B cell (primary cell): ENCODE data around the gene SOCS4. TPM values are rescaled to one million over a fixed set of nuclear protein-coding genes. Genes with fewer than 3 reads are reported as not detected.

Experiments used
- ATAC-seq: fragments of 200-7000 bp; cut with Tn5 transposase; one replicate; pipeline ENCODE4 v1.10.0; 2021; ENCODE audit warnings: low read depth, mild to moderate bottlenecking, moderate number of reproducible peaks, moderate library complexity
- CTCF ChIA-PET: fragments of 350-600 bp; sonication (Branson Sonifier 250); formaldehyde crosslinking; loops from one replicate; lab custom pipeline; 2021; ENCODE audit warnings: antibody characterized with exemption, inconsistent platforms; lab: Charles Lee
- POLR2A ChIA-PET: fragments of 350-600 bp; sonication (Branson Sonifier 250); formaldehyde crosslinking; loops from one replicate; lab custom pipeline; 2021; ENCODE audit warnings: antibody characterized with exemption; lab: Charles Lee
- DNase-seq: peaks from one replicate; pipeline ENCODE4 v3.0.0; 2013
- H2AFZ ChIP-seq: 2 replicates; pipeline ENCODE4 v1.6.1; 2012; ENCODE audit warnings: mild to moderate bottlenecking, low read depth, low read length; ENCODE audit not compliant: insufficient read depth, poor library complexity, severe bottlenecking
- H3K27ac ChIP-seq, 2 donors: 1 replicate in 1 of 2; 2 replicates in 1 of 2; pipeline ENCODE4 v1.5.1; 2012 to 2013; ENCODE audit warnings: low read length in 2 of 2, mild to moderate bottlenecking in 2 of 2, moderate library complexity in 1 of 2
- H3K27me3 ChIP-seq, 4 experiments: fragments of 200-600 bp in 1 of 4; sonication (generic) in 1 of 4; replicated peaks in 1 of 4; 1 replicate in 2 of 4; 2 replicates in 2 of 4; pipeline versions ENCODE4 v1.6.1 to v1.7.0; 2013 to 2016; ENCODE audit warnings: low read length in 3 of 4, mild to moderate bottlenecking in 2 of 4, mixed read lengths in 1 of 4, moderate library complexity in 1 of 4; ENCODE audit not compliant: insufficient read depth in 4 of 4, control insufficient read depth in 3 of 4; ENCODE audit errors: control extremely low read depth in 1 of 4
- H3K36me3 ChIP-seq, 2 experiments: replicated peaks in 1 of 2; 1 replicate in 1 of 2; 2 replicates in 1 of 2; pipeline versions ENCODE4 v1.6.1 to v1.7.1; 2013; ENCODE audit warnings: low read length in 1 of 2; ENCODE audit not compliant: insufficient read depth in 2 of 2, control insufficient read depth in 1 of 2; ENCODE audit errors: control extremely low read depth in 1 of 2, extremely low read depth in 1 of 2
- H3K4me1 ChIP-seq, 2 donors: fragments of 200-600 bp in 1 of 2; sonication (generic) in 1 of 2; 1 replicate in 1 of 2; 2 replicates in 1 of 2; pipeline versions ENCODE4 v1.5.1 to v1.6.1; 2013 to 2017; ENCODE audit warnings: low read length in 2 of 2; ENCODE audit not compliant: control insufficient read depth in 2 of 2, insufficient read depth in 2 of 2
- H3K4me2 ChIP-seq: replicated peaks from 2 replicates; pipeline ENCODE3; 2012; ENCODE audit warnings: mild to moderate bottlenecking, low read depth, low read length; ENCODE audit not compliant: poor library complexity, severe bottlenecking
- H3K4me3 ChIP-seq, 5 experiments: fragments of 200-600 bp in 1 of 5; sonication (generic) in 1 of 5; 1 replicate in 3 of 5; 2 replicates in 2 of 5; pipeline versions ENCODE4 v1.5.1 to v1.7.0; 2011 to 2016; ENCODE audit warnings: low read length in 4 of 5, mild to moderate bottlenecking in 4 of 5, low read depth in 2 of 5, control low read depth in 1 of 5, moderate library complexity in 1 of 5; ENCODE audit not compliant: insufficient read depth in 1 of 5; ENCODE audit errors: control extremely low read depth in 1 of 5, extremely low read depth in 1 of 5
- H3K79me2 ChIP-seq: fragments of 200-600 bp; sonication (generic); one replicate; pipeline ENCODE4 v1.6.0; 2016; ENCODE audit warnings: low read length; ENCODE audit not compliant: control insufficient read depth, insufficient read depth
- H3K9ac ChIP-seq: fragments of 200-600 bp; sonication (generic); 2 replicates; pipeline ENCODE4 v1.6.1; 2017; ENCODE audit warnings: mild to moderate bottlenecking, low read length, moderate library complexity
- H3K9me3 ChIP-seq, 3 donors: one replicate each; pipeline versions ENCODE4 v1.6.1 to v1.7.1; 2013; ENCODE audit warnings: low read length in 2 of 3; ENCODE audit not compliant: control insufficient read depth in 2 of 3, insufficient read depth in 1 of 3; ENCODE audit errors: control extremely low read depth in 1 of 3
- H4K20me1 ChIP-seq: 2 replicates; pipeline ENCODE4 v1.6.0; 2012; ENCODE audit warnings: mild to moderate bottlenecking, low read length; ENCODE audit not compliant: insufficient read depth, control insufficient read depth, poor library complexity, severe bottlenecking
- H3K27ac Mint-ChIP-seq: one replicate; pipeline ENCODE4 v1.8.0; 2021; ENCODE audit warnings: mixed read lengths
- H3K27me3 Mint-ChIP-seq: one replicate; pipeline ENCODE4 v1.8.0; 2021; ENCODE audit warnings: mixed read lengths
- H3K4me1 Mint-ChIP-seq: one replicate; pipeline ENCODE4 v1.8.0; 2021; ENCODE audit warnings: mixed read lengths
- H3K4me3 Mint-ChIP-seq: one replicate; pipeline ENCODE4 v1.8.0; 2021; ENCODE audit warnings: mixed read lengths
- H3K9me3 Mint-ChIP-seq: one replicate; pipeline ENCODE4 v1.8.0; 2022; ENCODE audit warnings: mixed read lengths; ENCODE audit not compliant: insufficient read depth
- CTCF ChIP-seq: fragments of 200-600 bp; IDR thresholded peaks from one replicate; pipeline ENCODE4 v1.8.0; 2022; ENCODE audit warnings: antibody characterized with exemption, mild to moderate bottlenecking
- EZH2 ChIP-seq: IDR thresholded peaks from 2 replicates; pipeline ENCODE4 v1.6.1; 2012; ENCODE audit warnings: borderline replicate concordance, low read depth, mild to moderate bottlenecking, moderate library complexity, low read length; ENCODE audit not compliant: insufficient read depth, poor library complexity, severe bottlenecking
- WGBS: methylation state at CpG from one replicate; pipeline ENCODE4 v1.1.5; 2013; ENCODE audit warnings: missing lambda C conversion rate; ENCODE audit not compliant: insufficient coverage; 5-methylcytosine and 5-hydroxymethylcytosine counted together
- intact Hi-C: fragments of 100-400 bp; cut with micrococcal nuclease; formaldehyde crosslinking; loops from one replicate; pipeline ENCODE4 v1.10.0; 2022
- polyA plus RNA-seq: library from polyadenylated mRNA; depleted of rRNA; stranded (reverse); fragments of >200 nt; gene quantifications from 2 replicates; pipeline ENCODE4 v1.2.3, GENCODE V29; 2012
- total RNA-seq, 2 donors: library from RNA; stranded (reverse); fragments of 120-200 nt in 1 of 2; gene quantifications; 1 replicate in 1 of 2; 2 replicates in 1 of 2; pipeline versions ENCODE4 v1.2.3 to v1.2.4, GENCODE V29; 2013 to 2022

The SOCS4 gene
- total and polyA plus RNA-seq, 2 donors (not counting 1 experiment from before 2014, with no cell fraction given): 4.7 to 26.3 TPM

GRCh38 chr14:55038708-55039107 lies 11.7 kb downstream of the SOCS4 start:
- Mint-ChIP-seq H3K27ac (no peak overlapping the region), H3K4me1 (no peaks in the 10 kb centered on the region)
- intact Hi-C loops: no loop called here

DNA sequence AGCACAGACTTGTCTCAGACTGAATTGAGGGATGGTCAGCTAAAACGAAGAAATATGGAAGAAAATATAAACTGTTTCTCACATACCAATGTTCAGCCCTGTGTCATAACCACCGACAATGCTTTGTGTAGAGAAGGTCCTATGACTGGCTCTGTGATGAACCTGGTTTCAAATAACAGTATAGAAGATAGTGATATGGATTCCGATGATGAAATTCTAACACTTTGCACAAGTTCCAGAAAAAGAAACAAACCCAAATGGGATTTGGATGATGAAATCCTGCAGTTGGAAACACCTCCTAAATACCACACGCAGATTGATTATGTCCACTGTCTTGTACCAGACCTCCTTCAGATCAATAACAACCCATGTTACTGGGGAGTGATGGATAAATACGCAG lies 16.5 kb downstream of the SOCS4 start:
- no peak for TF ChIP-seq CTCF
- no peak for TF ChIP-seq EZH2
- no peak overlapping the region for H3K9ac ChIP-seq
- ATAC-seq: no peak
- H2AFZ ChIP-seq: no peak overlapping the region
- H3K4me1 ChIP-seq: no peaks in the 10 kb centered on the region
- H4K20me1 ChIP-seq: peaks cover 4% of the 10 kb centered on the region
- H3K36me3 ChIP-seq: peaks cover 14 to 19% of the 10 kb centered on the region in 2 experiments
- H3K9me3 ChIP-seq: no peaks in the 10 kb centered on the region
- DNase-seq: no peak
- CTCF ChIA-PET: no interaction called here
- no peak overlapping the region for H3K4me3 Mint-ChIP-seq
- POLR2A ChIA-PET: no interaction called here
- intact Hi-C loops: no loop called here
- peaks cover 17% of the 10 kb centered on the region for H3K79me2 ChIP-seq
- no peak overlapping the region for H3K4me2 ChIP-seq
- no peaks in the 10 kb centered on the region for H3K9me3 Mint-ChIP-seq
- no peak overlapping the region for H3K27ac Mint-ChIP-seq
- H3K27me3 Mint-ChIP-seq: no peaks in the 10 kb centered on the region
- H3K27me3 ChIP-seq: no peaks in the 10 kb centered on the region
- no peak overlapping the region for H3K27ac ChIP-seq
- no CpG with 5 or more reads among the region's 5 CpGs for WGBS
- no peak overlapping the region for H3K4me3 ChIP-seq
- no peaks in the 10 kb centered on the region for H3K4me1 Mint-ChIP-seq

More at GRCh38 chr14:55038708-55039107, 11.7 kb downstream of the SOCS4 start:
- Mint-ChIP-seq H3K27me3 (no peaks in the 10 kb centered on the region), H3K9me3 (no peaks in the 10 kb centered on the region), H3K4me3 (no peak overlapping the region)
- ChIA-PET CTCF (interaction anchor here (1.1 kb wide), 1 partner anchor 13 kb away, joined by 4 read pairs; the partner anchor contains the start of gene MAPK1IP1L), POLR2A (no interaction called here)
- TF ChIP-seq CTCF (no peak), EZH2 (no peak)
- Histone ChIP-seq H3K79me2 (peaks cover 28% of the 10 kb centered on the region), H3K9me3 (no peaks in the 10 kb centered on the region), H3K36me3 (peaks cover 14 to 28% of the 10 kb centered on the region in 2 experiments), H3K9ac (no peak overlapping the region), H3K27ac (no peak overlapping the region), H3K4me1 (no peaks in the 10 kb centered on the region), H3K27me3 (no peaks in the 10 kb centered on the region), H3K4me3 (no peak overlapping the region), H3K4me2 (no peak overlapping the region), H2AFZ (no peak overlapping the region), H4K20me1 (peaks cover 10% of the 10 kb centered on the region)
- DNase-seq (no peak), ATAC-seq (no peak)
